Activated CD4-positive, alpha-beta T cell treated with anti-CD3 and anti-CD28 coated beads for 1 hour (primary cell): ENCODE measurements around the gene ARHGAP18.
"Not testable (repeated sequence)": the region's sequence is repeated elsewhere in the genome, so short reads cannot be mapped to it uniquely, and the experiment has no call there.

Source experiments
- DNase-seq: peaks from one replicate; pipeline ENCODE4 v3.0.0-alpha.2; 2020

ARHGAP18 gene

GRCh38 chr6:129574605-129575004, 135.4 kb downstream of the ARHGAP18 start:
- not testable (repeated sequence) for DNase-seq

- not testable (repeated sequence) for DNase-seq
These were observed 139.0 kb downstream of the ARHGAP18 start for GRCh38 chr6:129570929-129571328.

GRCh38 chr6:129568015-129568414, 142.0 kb downstream of the ARHGAP18 start:
- no peak for DNase-seq

GRCh38 chr6:129567374-129567773, 142.6 kb downstream of the ARHGAP18 start:
- DNase-seq, result no peak

- no peak for DNase-seq
These were observed 144.2 kb downstream of the ARHGAP18 start for GRCh38 chr6:129565811-129566210.

- DNase-seq, result no peak
These were observed 144.6 kb downstream of the ARHGAP18 start for GRCh38 chr6:129565366-129565765.

GRCh38 chr6:129558248-129558647, 151.7 kb downstream of the ARHGAP18 start:
- DNase-seq, result no peak

- DNase-seq, result no peak
These were observed 154.7 kb downstream of the ARHGAP18 start for GRCh38 chr6:129555206-129555832.

- no peak for DNase-seq
These were observed 157.6 kb downstream of the ARHGAP18 start for GRCh38 chr6:129552413-129552812.

- DNase-seq, result no peak
These were observed 158.5 kb downstream of the ARHGAP18 start for GRCh38 chr6:129551486-129551885.

GRCh38 chr6:129546702-129547101, 163.3 kb downstream of the ARHGAP18 start:
- no peak for DNase-seq

GRCh38 chr6:129544892-129545612, 164.9 kb downstream of the ARHGAP18 start:
- DNase-seq, result no peak

GRCh38 chr6:129543981-129544380, 166.0 kb downstream of the ARHGAP18 start:
- DNase-seq, result no peak

- no peak for DNase-seq
These were observed 167.3 kb downstream of the ARHGAP18 start for GRCh38 chr6:129542705-129543104.

GRCh38 chr6:129539032-129539431, 170.9 kb downstream of the ARHGAP18 start:
- DNase-seq, result no peak

GRCh38 chr6:129536271-129536670, 173.7 kb downstream of the ARHGAP18 start:
- no peak for DNase-seq

- DNase-seq, result no peak
These were observed 175.1 kb downstream of the ARHGAP18 start for GRCh38 chr6:129534926-129535325.
